ENCODE data around the gene SH3GLB1.

- TF ChIP-seq CTCF (IDR thresholded peaks at IDR 0.05) (no peak), POLR2AphosphoS5 (IDR thresholded peaks at IDR 0.05) (no peak), POLR2A (IDR thresholded peaks at IDR 0.05; ENCODE audit: low read depth) (no peak), EP300 (IDR thresholded peaks at IDR 0.05) (no peak)
Measured at GRCh38 chr1:86748622-86749373, 44.4 kb downstream of the SH3GLB1 start.

Data from esophagus muscularis mucosa (tissue), 4 donors.